ENCODE data around the gene TAF3.

Gene TAF3

GRCh38 chr10:7922707-7923106, 104.4 kb downstream of the TAF3 start:
- peaks cover 31% of the 10 kb centered on the region for H3K4me1 Mint-ChIP-seq
- H3K4me3 Mint-ChIP-seq = no peak overlapping the region
- no peak overlapping the region for H3K27ac Mint-ChIP-seq
- H3K36me3 Mint-ChIP-seq = peaks cover 2% of the 10 kb centered on the region
- no peaks in the 10 kb centered on the region for H3K9me3 Mint-ChIP-seq
- no peaks in the 10 kb centered on the region for H3K27me3 Mint-ChIP-seq

- Mint-ChIP-seq H3K27me3 (no peaks in the 10 kb centered on the region), H3K27ac (no peak overlapping the region), H3K9me3 (no peaks in the 10 kb centered on the region), H3K4me1 (peaks cover 31% of the 10 kb centered on the region), H3K4me3 (no peak overlapping the region), H3K36me3 (peaks cover 2% of the 10 kb centered on the region)
Measured at GRCh38 chr10:7928536-7928935, 110.2 kb downstream of the TAF3 start.

GRCh38 chr10:7932301-7933036, 114.2 kb downstream of the TAF3 start:
- Mint-ChIP-seq H3K36me3 (peaks cover 15% of the 10 kb centered on the region), H3K4me1 (peaks cover 15% of the 10 kb centered on the region), H3K27ac (no peak overlapping the region), H3K27me3 (no peaks in the 10 kb centered on the region), H3K4me3 (no peak overlapping the region), H3K9me3 (peaks cover 4% of the 10 kb centered on the region)

- H3K4me3 Mint-ChIP-seq = no peak overlapping the region
- no peak overlapping the region for H3K27ac Mint-ChIP-seq
- H3K4me1 Mint-ChIP-seq = peaks cover 13% of the 10 kb centered on the region
- H3K27me3 Mint-ChIP-seq = no peaks in the 10 kb centered on the region
- H3K36me3 Mint-ChIP-seq = peaks cover 21% of the 10 kb centered on the region
- H3K9me3 Mint-ChIP-seq = peaks cover 12% of the 10 kb centered on the region
Measured at GRCh38 chr10:7933262-7933661, 115.0 kb downstream of the TAF3 start.

- H3K9me3 Mint-ChIP-seq = peaks cover 17% of the 10 kb centered on the region
- no peak overlapping the region for H3K4me3 Mint-ChIP-seq
- no peak overlapping the region for H3K27ac Mint-ChIP-seq
- H3K36me3 Mint-ChIP-seq = peaks cover 26% of the 10 kb centered on the region
- peaks cover 14% of the 10 kb centered on the region for H3K4me1 Mint-ChIP-seq
- H3K27me3 Mint-ChIP-seq = no peaks in the 10 kb centered on the region
Measured at GRCh38 chr10:7933757-7934156, 115.5 kb downstream of the TAF3 start.

GRCh38 chr10:7937315-7937945, 119.1 kb downstream of the TAF3 start:
- peaks cover 37% of the 10 kb centered on the region for H3K36me3 Mint-ChIP-seq
- no peak overlapping the region for H3K4me3 Mint-ChIP-seq
- peaks cover 31% of the 10 kb centered on the region for H3K4me1 Mint-ChIP-seq
- H3K27me3 Mint-ChIP-seq = no peaks in the 10 kb centered on the region
- no peak overlapping the region for H3K27ac Mint-ChIP-seq
- peaks cover 19% of the 10 kb centered on the region for H3K9me3 Mint-ChIP-seq

- no peak overlapping the region for H3K27ac Mint-ChIP-seq
- H3K4me1 Mint-ChIP-seq = peaks cover 51% of the 10 kb centered on the region
- no peak overlapping the region for H3K4me3 Mint-ChIP-seq
- no peaks in the 10 kb centered on the region for H3K27me3 Mint-ChIP-seq
- H3K36me3 Mint-ChIP-seq = peaks cover 33% of the 10 kb centered on the region
- peaks cover 19% of the 10 kb centered on the region for H3K9me3 Mint-ChIP-seq
Measured at GRCh38 chr10:7941576-7941975, 123.3 kb downstream of the TAF3 start.

GRCh38 chr10:7942316-7942715, 124.0 kb downstream of the TAF3 start:
- H3K36me3 Mint-ChIP-seq = peaks cover 32% of the 10 kb centered on the region
- H3K4me1 Mint-ChIP-seq = peaks cover 56% of the 10 kb centered on the region
- no peak overlapping the region for H3K27ac Mint-ChIP-seq
- peaks cover 16% of the 10 kb centered on the region for H3K9me3 Mint-ChIP-seq
- no peaks in the 10 kb centered on the region for H3K27me3 Mint-ChIP-seq
- H3K4me3 Mint-ChIP-seq = no peak overlapping the region

- peaks cover 11% of the 10 kb centered on the region for H3K9me3 Mint-ChIP-seq
- no peak overlapping the region for H3K4me3 Mint-ChIP-seq
- H3K36me3 Mint-ChIP-seq = peaks cover 30% of the 10 kb centered on the region
- no peak overlapping the region for H3K27ac Mint-ChIP-seq
- H3K4me1 Mint-ChIP-seq = peaks cover 61% of the 10 kb centered on the region
- no peaks in the 10 kb centered on the region for H3K27me3 Mint-ChIP-seq
Measured at GRCh38 chr10:7942859-7943258, 124.6 kb downstream of the TAF3 start.

- Mint-ChIP-seq H3K9me3 (no peaks in the 10 kb centered on the region), H3K27ac (no peak overlapping the region), H3K4me3 (no peak overlapping the region), H3K27me3 (no peaks in the 10 kb centered on the region), H3K36me3 (peaks cover 22% of the 10 kb centered on the region), H3K4me1 (peaks cover 61% of the 10 kb centered on the region)
Measured at GRCh38 chr10:7944215-7944480, 125.8 kb downstream of the TAF3 start.

GRCh38 chr10:7944537-7944936, 126.2 kb downstream of the TAF3 start:
- no peaks in the 10 kb centered on the region for H3K9me3 Mint-ChIP-seq
- H3K27ac Mint-ChIP-seq = no peak overlapping the region
- H3K4me1 Mint-ChIP-seq = peaks cover 61% of the 10 kb centered on the region
- peaks cover 20% of the 10 kb centered on the region for H3K36me3 Mint-ChIP-seq
- no peaks in the 10 kb centered on the region for H3K27me3 Mint-ChIP-seq
- no peak overlapping the region for H3K4me3 Mint-ChIP-seq

GRCh38 chr10:7945034-7945433, 126.7 kb downstream of the TAF3 start:
- H3K9me3 Mint-ChIP-seq = no peaks in the 10 kb centered on the region
- peaks cover 64% of the 10 kb centered on the region for H3K4me1 Mint-ChIP-seq
- H3K36me3 Mint-ChIP-seq = peaks cover 17% of the 10 kb centered on the region
- H3K27me3 Mint-ChIP-seq = no peaks in the 10 kb centered on the region
- no peak overlapping the region for H3K4me3 Mint-ChIP-seq
- H3K27ac Mint-ChIP-seq = no peak overlapping the region

- H3K27me3 Mint-ChIP-seq = no peaks in the 10 kb centered on the region
- no peaks in the 10 kb centered on the region for H3K9me3 Mint-ChIP-seq
- H3K4me3 Mint-ChIP-seq = no peak overlapping the region
- peaks cover 16% of the 10 kb centered on the region for H3K36me3 Mint-ChIP-seq
- peak overlapping the region; percentile 0 for H3K27ac Mint-ChIP-seq
- H3K4me1 Mint-ChIP-seq = peaks cover 65% of the 10 kb centered on the region
Measured at GRCh38 chr10:7945469-7946187, 127.3 kb downstream of the TAF3 start.

- Mint-ChIP-seq H3K4me1 (peaks cover 57% of the 10 kb centered on the region), H3K4me3 (no peak overlapping the region), H3K36me3 (peaks cover 11% of the 10 kb centered on the region), H3K9me3 (no peaks in the 10 kb centered on the region), H3K27ac (no peak overlapping the region), H3K27me3 (no peaks in the 10 kb centered on the region)
Measured at GRCh38 chr10:7948371-7949000, 130.2 kb downstream of the TAF3 start.

GRCh38 chr10:7950981-7951847, 132.9 kb downstream of the TAF3 start:
- Mint-ChIP-seq H3K4me3 (no peak overlapping the region), H3K27ac (no peak overlapping the region), H3K27me3 (no peaks in the 10 kb centered on the region), H3K36me3 (peaks cover 10% of the 10 kb centered on the region), H3K9me3 (no peaks in the 10 kb centered on the region), H3K4me1 (peaks cover 46% of the 10 kb centered on the region)
